HFFc6 (cell line): ENCODE measurements around the gene CORO6. TPM values are rescaled to one million over a fixed set of nuclear protein-coding genes. Genes with fewer than 3 reads are reported as not detected.

ENCODE experiments used
- DNase-seq: peaks from one replicate; pipeline ENCODE4 v3.0.0-alpha.2; 2018
- H3K27ac Mint-ChIP-seq: 2 replicates; pipeline ENCODE4 v1.8.0; 2020; ENCODE audit warnings: mild to moderate bottlenecking, mixed read lengths
- H3K27me3 Mint-ChIP-seq: 2 replicates; pipeline ENCODE4 v1.8.0; 2021; ENCODE audit warnings: mild to moderate bottlenecking, moderate library complexity, mixed read lengths; ENCODE audit not compliant: insufficient read depth
- H3K36me3 Mint-ChIP-seq: 2 replicates; pipeline ENCODE4 v1.8.0; 2021; ENCODE audit warnings: low read depth, mixed read lengths
- H3K4me1 Mint-ChIP-seq: 2 replicates; pipeline ENCODE4 v1.8.0; 2020; ENCODE audit warnings: low read depth, mixed read lengths
- H3K4me3 Mint-ChIP-seq: 2 replicates; pipeline ENCODE4 v1.8.0; 2020; ENCODE audit warnings: mild to moderate bottlenecking, moderate library complexity, mixed read lengths
- H3K9me3 Mint-ChIP-seq: 2 replicates; pipeline ENCODE4 v1.8.0; 2020; ENCODE audit warnings: mild to moderate bottlenecking, mixed read lengths
- CTCF ChIP-seq: fragments of 200-600 bp; sonication (generic); IDR thresholded peaks from 2 replicates; pipeline ENCODE4 v1.5.0; 2021; ENCODE audit warnings: antibody characterized with exemption, mild to moderate bottlenecking
- total RNA-seq, 6 experiments: library from RNA; stranded (reverse); fragmentation: NEBNext Ultra II Directional; extraction: Animal tissue kit (Norgen Biotek cat#: 25700); gene quantifications; 2 replicates in 1 of 6; 3 replicates in 5 of 6; pipeline ENCODE4 v1.2.3, GENCODE V29; 2021

The CORO6 gene
- total RNA-seq, 6 experiments from 2014 or later = 4.6 to 6.1 (median 5.4) TPM

GRCh38 chr17:29577385-29578211 lies 45.1 kb downstream of the CORO6 start:
- no peak for TF ChIP-seq CTCF
- Mint-ChIP-seq H3K4me1 (peaks cover 13% of the 10 kb centered on the region), H3K27ac (peak overlapping the region; percentile 46), H3K27me3 (no peaks in the 10 kb centered on the region), H3K9me3 (no peaks in the 10 kb centered on the region), H3K36me3 (peaks cover 5% of the 10 kb centered on the region), H3K4me3 (no peak overlapping the region)
- no peak for DNase-seq

- Mint-ChIP-seq H3K4me3 (no peak overlapping the region), H3K36me3 (peaks cover 5% of the 10 kb centered on the region), H3K4me1 (peaks cover 13% of the 10 kb centered on the region), H3K27me3 (no peaks in the 10 kb centered on the region), H3K27ac (no peak overlapping the region), H3K9me3 (no peaks in the 10 kb centered on the region)
- no peak for TF ChIP-seq CTCF
- no peak for DNase-seq
Measured at GRCh38 chr17:29577001-29577370, 45.7 kb downstream of the CORO6 start.

DNA sequence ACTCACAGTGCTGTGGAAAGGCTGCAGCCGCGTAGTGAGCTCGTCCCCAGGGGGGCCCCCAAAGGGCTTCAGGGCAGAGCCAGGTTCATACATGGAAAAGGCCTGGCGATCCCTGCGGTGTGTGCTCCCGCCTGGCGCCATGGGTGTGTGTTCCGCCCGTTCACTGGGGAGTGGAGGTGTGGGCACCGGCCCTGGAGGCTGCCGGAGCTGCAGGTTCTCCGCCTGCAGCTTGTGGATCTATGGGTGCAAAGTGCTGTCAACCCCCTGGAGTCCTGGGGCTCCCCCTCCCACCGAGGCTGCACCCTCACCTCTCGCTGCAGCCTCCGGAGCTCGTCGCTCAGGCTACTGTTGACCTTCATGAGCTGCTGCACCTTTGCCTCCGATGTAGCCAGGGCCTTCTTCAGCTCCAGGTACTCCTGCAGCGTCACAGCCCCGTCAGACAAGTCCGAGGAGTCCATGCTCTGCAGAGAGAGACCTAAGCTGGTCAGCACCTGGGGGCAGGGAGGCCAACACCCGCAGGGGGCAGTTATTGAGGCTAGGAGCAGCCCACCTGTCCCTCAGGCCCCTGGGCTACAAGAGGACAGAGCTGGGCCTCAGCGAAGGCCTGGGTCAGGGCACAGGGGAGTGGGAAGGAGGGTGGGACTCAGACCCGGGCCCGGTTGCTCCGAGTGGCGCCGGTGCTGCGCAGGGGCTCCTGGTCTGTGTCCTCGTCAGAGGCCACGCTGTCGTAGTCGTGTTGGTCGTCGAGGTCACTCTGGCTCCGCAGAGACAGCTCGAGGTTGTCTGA lies 46.3 kb downstream of the CORO6 start:
- no peaks in the 10 kb centered on the region for H3K9me3 Mint-ChIP-seq
- H3K4me3 Mint-ChIP-seq = no peak overlapping the region
- no peaks in the 10 kb centered on the region for H3K27me3 Mint-ChIP-seq
- no peak for TF ChIP-seq CTCF
- H3K36me3 Mint-ChIP-seq = peaks cover 5% of the 10 kb centered on the region
- H3K27ac Mint-ChIP-seq = no peak overlapping the region
- no peak for DNase-seq
- peaks cover 13% of the 10 kb centered on the region for H3K4me1 Mint-ChIP-seq

- no peak for DNase-seq
- Mint-ChIP-seq H3K4me3 (no peak overlapping the region), H3K4me1 (peaks cover 17% of the 10 kb centered on the region), H3K36me3 (peaks cover 7% of the 10 kb centered on the region), H3K9me3 (no peaks in the 10 kb centered on the region), H3K27ac (no peak overlapping the region), H3K27me3 (no peaks in the 10 kb centered on the region)
- no peak for TF ChIP-seq CTCF
Measured at GRCh38 chr17:29575511-29576213, 47.0 kb downstream of the CORO6 start.

GRCh38 chr17:29574732-29575510 lies 47.8 kb downstream of the CORO6 start:
- Mint-ChIP-seq H3K4me1 (peaks cover 13% of the 10 kb centered on the region), H3K27me3 (no peaks in the 10 kb centered on the region), H3K9me3 (no peaks in the 10 kb centered on the region), H3K36me3 (peaks cover 5% of the 10 kb centered on the region), H3K27ac (peak overlapping the region; percentile 36; the same call in 1 of the 2 replicates), H3K4me3 (no peak overlapping the region)
- no peak for TF ChIP-seq CTCF
- no peak for DNase-seq
